Measurements from ENCODE around the gene UBL4B. TPM values are rescaled to one million over a fixed set of nuclear protein-coding genes. Genes with fewer than 3 reads are reported as not detected.

UBL4B gene
- total RNA-seq, 1 experiment from 2014 or later, result not detected

GRCh38 chr1:110158261-110158660 is 46.0 kb downstream of the UBL4B start:
- CTCF ChIA-PET, result interaction anchor here (0.5 kb wide), 1 partner anchor 1892 kb away, joined by 3 read pairs; no protein-coding TSS in a partner anchor
- peaks cover 45% of the 10 kb centered on the region for H3K27me3 Mint-ChIP-seq (ENCODE audit: insufficient read depth, unreplicated experiment)
- H3K27ac Mint-ChIP-seq (ENCODE audit: low read depth, unreplicated experiment), result no peak overlapping the region
- no peaks in the 10 kb centered on the region for H3K9me3 Mint-ChIP-seq (ENCODE audit: unreplicated experiment)
- no peak for DNase-seq (ENCODE audit: unreplicated experiment)
- BruUV-seq (replicated peaks), result no TSS peak
- intact Hi-C loops (cut with micrococcal nuclease), result no loop called here
- H3K4me3 Mint-ChIP-seq (ENCODE audit: unreplicated experiment), result no peak overlapping the region
- POLR2A ChIA-PET, result no interaction called here
- H3K36me3 Mint-ChIP-seq (ENCODE audit: insufficient read depth, unreplicated experiment), result no peaks in the 10 kb centered on the region
- H3K4me1 Mint-ChIP-seq (ENCODE audit: insufficient read depth, unreplicated experiment), result no peaks in the 10 kb centered on the region
- no peak for TF ChIP-seq CTCF (IDR thresholded peaks at IDR 0.05; ENCODE audit: unreplicated experiment)

GRCh38 chr1:110159168-110159567 is 46.9 kb downstream of the UBL4B start:
- Mint-ChIP-seq H3K9me3 (ENCODE audit: unreplicated experiment) (no peaks in the 10 kb centered on the region), H3K27ac (ENCODE audit: low read depth, unreplicated experiment) (no peak overlapping the region), H3K4me1 (ENCODE audit: insufficient read depth, unreplicated experiment) (no peaks in the 10 kb centered on the region), H3K4me3 (ENCODE audit: unreplicated experiment) (no peak overlapping the region), H3K27me3 (ENCODE audit: insufficient read depth, unreplicated experiment) (peaks cover 40% of the 10 kb centered on the region), H3K36me3 (ENCODE audit: insufficient read depth, unreplicated experiment) (no peaks in the 10 kb centered on the region)
- intact Hi-C loops (cut with micrococcal nuclease), result no loop called here
- no peak for DNase-seq (ENCODE audit: unreplicated experiment)
- TF ChIP-seq CTCF (IDR thresholded peaks at IDR 0.05; ENCODE audit: unreplicated experiment), result no peak
- POLR2A ChIA-PET, result no interaction called here
- CTCF ChIA-PET, result no interaction called here
- no TSS peak for BruUV-seq (replicated peaks)

- intact Hi-C loops (cut with micrococcal nuclease), result no loop called here
These were observed 48.4 kb downstream of the UBL4B start for GRCh38 chr1:110160538-110161100.

GRCh38 chr1:110161165-110161564 is 48.9 kb downstream of the UBL4B start:
- intact Hi-C loops (cut with micrococcal nuclease), result no loop called here
- no peak overlapping the region for H3K4me3 Mint-ChIP-seq (ENCODE audit: unreplicated experiment)
- no peak for TF ChIP-seq CTCF (IDR thresholded peaks at IDR 0.05; ENCODE audit: unreplicated experiment)
- ChIA-PET POLR2A (no interaction called here), CTCF (interaction anchor here (0.5 to 1.3 kb wide), 4 partner anchors 36 to 390 kb away, joined by 3 to 4 read pairs (median 4); no protein-coding TSS in a partner anchor)
- H3K9me3 Mint-ChIP-seq (ENCODE audit: unreplicated experiment), result no peaks in the 10 kb centered on the region
- H3K4me1 Mint-ChIP-seq (ENCODE audit: insufficient read depth, unreplicated experiment), result no peaks in the 10 kb centered on the region
- DNase-seq (ENCODE audit: unreplicated experiment), result no peak
- no peak overlapping the region for H3K27ac Mint-ChIP-seq (ENCODE audit: low read depth, unreplicated experiment)
- BruUV-seq (replicated peaks), result no TSS peak
- no peaks in the 10 kb centered on the region for H3K36me3 Mint-ChIP-seq (ENCODE audit: insufficient read depth, unreplicated experiment)
- peaks cover 27% of the 10 kb centered on the region for H3K27me3 Mint-ChIP-seq (ENCODE audit: insufficient read depth, unreplicated experiment)

More at GRCh38 chr1:110160538-110161100, 48.4 kb downstream of the UBL4B start:
- Mint-ChIP-seq H3K4me1 (ENCODE audit: insufficient read depth, unreplicated experiment) (no peaks in the 10 kb centered on the region), H3K4me3 (ENCODE audit: unreplicated experiment) (no peak overlapping the region), H3K27ac (ENCODE audit: low read depth, unreplicated experiment) (no peak overlapping the region), H3K27me3 (ENCODE audit: insufficient read depth, unreplicated experiment) (peaks cover 27% of the 10 kb centered on the region), H3K9me3 (ENCODE audit: unreplicated experiment) (no peaks in the 10 kb centered on the region), H3K36me3 (ENCODE audit: insufficient read depth, unreplicated experiment) (no peaks in the 10 kb centered on the region)
- no peak for DNase-seq (ENCODE audit: unreplicated experiment)
- ChIA-PET POLR2A (no interaction called here), CTCF (interaction anchor here (0.5 kb wide), 1 partner anchor 219 kb away, joined by 4 read pairs; no protein-coding TSS in a partner anchor)
- no peak for TF ChIP-seq CTCF (IDR thresholded peaks at IDR 0.05; ENCODE audit: unreplicated experiment)
- no TSS peak for BruUV-seq (replicated peaks)

Measured in MCF 10A (cell line).